KBM-7 (cell line): ENCODE results near the gene GALNT18.

Source experiments
- DNase-seq: peaks from one replicate; pipeline ENCODE4 v3.0.0-alpha.2; 2015
- in situ Hi-C: fragments of 300-500 bp; cut with MboI; formaldehyde crosslinking; loops from 2 replicates; pipeline ENCODE4 v1.14.3; 2020; ENCODE audit warnings: low sequenced_read_pairs, low pct_unique_long_range_greater_than_20kb, mixed read lengths

GALNT18 gene

GRCh38 chr11:11483627-11484026 is 138.2 kb downstream of the GALNT18 start:
- DNase-seq: no peak
- in situ Hi-C loops: no loop called here

GRCh38 chr11:11482730-11483129 is 139.1 kb downstream of the GALNT18 start:
- in situ Hi-C loops: no loop called here
- DNase-seq: no peak

GRCh38 chr11:11481371-11481770 is 140.4 kb downstream of the GALNT18 start:
- in situ Hi-C loops: no loop called here
- no peak for DNase-seq

- no peak for DNase-seq
- in situ Hi-C loops: no loop called here
These were observed 140.8 kb downstream of the GALNT18 start for GRCh38 chr11:11480971-11481370.

- DNase-seq: no peak
- in situ Hi-C loops: no loop called here
These were observed 143.1 kb downstream of the GALNT18 start for GRCh38 chr11:11478687-11479086.

- DNase-seq: no peak
- in situ Hi-C loops: no loop called here
These were observed 143.9 kb downstream of the GALNT18 start for GRCh38 chr11:11477695-11478420.

GRCh38 chr11:11476971-11477645 is 144.7 kb downstream of the GALNT18 start:
- in situ Hi-C loops: no loop called here

GRCh38 chr11:11476499-11476898 is 145.3 kb downstream of the GALNT18 start:
- DNase-seq: no peak
- in situ Hi-C loops: no loop called here

More at GRCh38 chr11:11476971-11477645, 144.7 kb downstream of the GALNT18 start:
- DNase-seq: no peak

- peak; percentile 68 for DNase-seq
- in situ Hi-C loops: no loop called here
These were observed 149.7 kb downstream of the GALNT18 start for GRCh38 chr11:11472106-11472505.

GRCh38 chr11:11471201-11471600 is 150.6 kb downstream of the GALNT18 start:
- in situ Hi-C loops: no loop called here
- DNase-seq: no peak

- no peak for DNase-seq
- in situ Hi-C loops: no loop called here
These were observed 152.9 kb downstream of the GALNT18 start for GRCh38 chr11:11468954-11469353.

- in situ Hi-C loops: no loop called here
- no peak for DNase-seq
These were observed 154.5 kb downstream of the GALNT18 start for GRCh38 chr11:11467312-11467711.

- in situ Hi-C loops: no loop called here
- DNase-seq: no peak
These were observed 157.2 kb downstream of the GALNT18 start for GRCh38 chr11:11464555-11464954.

- DNase-seq: peak; percentile 9
- in situ Hi-C loops: no loop called here
These were observed 158.4 kb downstream of the GALNT18 start for GRCh38 chr11:11463405-11463804.

- in situ Hi-C loops: no loop called here
- DNase-seq: no peak
These were observed 160.3 kb downstream of the GALNT18 start for GRCh38 chr11:11461473-11461872.

- DNase-seq: no peak
- in situ Hi-C loops: no loop called here
These were observed 162.2 kb downstream of the GALNT18 start for GRCh38 chr11:11459578-11459977.

- DNase-seq: no peak
- in situ Hi-C loops: no loop called here
These were observed 163.3 kb downstream of the GALNT18 start for GRCh38 chr11:11458485-11458884.

GRCh38 chr11:11458001-11458400 is 163.8 kb downstream of the GALNT18 start:
- in situ Hi-C loops: no loop called here
- no peak for DNase-seq

GRCh38 chr11:11456866-11457265 is 164.9 kb downstream of the GALNT18 start:
- in situ Hi-C loops: no loop called here
- no peak for DNase-seq

GRCh38 chr11:11454671-11455223 is 167.1 kb downstream of the GALNT18 start:
- in situ Hi-C loops: no loop called here
- no peak for DNase-seq
